ENCODE data around the gene PDGFD. TPM values are rescaled to one million over a fixed set of nuclear protein-coding genes. Genes with fewer than 3 reads are reported as not detected.

Gene PDGFD
- total RNA-seq, 3 donors from 2014 or later (not counting 1 experiment from before 2014, with no cell fraction given), result 23.2 to 41.2 (median 33.1) TPM

DNA sequence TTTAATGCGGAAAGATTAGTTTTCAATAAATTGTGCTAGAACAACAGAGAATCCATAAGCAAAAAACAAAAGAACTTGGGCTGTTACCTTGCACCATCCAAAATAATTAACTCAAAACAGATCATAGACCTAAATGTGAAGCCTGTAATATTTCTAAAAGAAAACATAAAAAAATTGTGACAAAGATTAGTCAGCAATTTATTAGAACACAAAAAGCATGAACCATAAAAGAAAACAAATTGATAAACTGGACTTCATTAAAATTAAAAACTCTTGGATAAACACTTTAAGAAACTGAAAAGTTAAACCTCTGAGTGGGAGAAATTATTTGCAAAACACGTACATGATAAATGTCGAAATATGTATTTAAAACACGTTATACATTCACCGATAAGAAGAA is 106.0 kb downstream of the PDGFD start:
- Histone ChIP-seq H3K4me3 (ENCODE audit: low read length) (no peak overlapping the region), H3K36me3 (ENCODE audit: control insufficient read depth, insufficient read depth, low read length) (no peaks in the 10 kb centered on the region), H3K27ac (ENCODE audit: low read length) (no peak overlapping the region), H3K27me3 (ENCODE audit: control insufficient read depth, insufficient read depth, low read length) (no peaks in the 10 kb centered on the region), H3K4me1 (ENCODE audit: control insufficient read depth, insufficient read depth, low read length) (no peaks in the 10 kb centered on the region), H3K9me3 (ENCODE audit: control insufficient read depth, insufficient read depth, low read length) (no peaks in the 10 kb centered on the region)
- intact Hi-C loops (cut with micrococcal nuclease), result no loop called here
- H3K36me3 Mint-ChIP-seq, result no peaks in the 10 kb centered on the region
- H3K27ac Mint-ChIP-seq, result no peak overlapping the region
- no peak for DNase-seq
- 80% methylated on average over 1 of the region's 5 CpGs for WGBS (ENCODE audit: insufficient coverage)
- H3K4me3 Mint-ChIP-seq, result no peak overlapping the region
- ATAC-seq, result no peak
- peaks cover 40 to 42% of the 10 kb centered on the region in 2 donors for H3K4me1 Mint-ChIP-seq
- no peaks in the 10 kb centered on the region for H3K27me3 Mint-ChIP-seq (ENCODE audit: low read depth in 2 of 2)
- TF ChIP-seq, protein P1, sequence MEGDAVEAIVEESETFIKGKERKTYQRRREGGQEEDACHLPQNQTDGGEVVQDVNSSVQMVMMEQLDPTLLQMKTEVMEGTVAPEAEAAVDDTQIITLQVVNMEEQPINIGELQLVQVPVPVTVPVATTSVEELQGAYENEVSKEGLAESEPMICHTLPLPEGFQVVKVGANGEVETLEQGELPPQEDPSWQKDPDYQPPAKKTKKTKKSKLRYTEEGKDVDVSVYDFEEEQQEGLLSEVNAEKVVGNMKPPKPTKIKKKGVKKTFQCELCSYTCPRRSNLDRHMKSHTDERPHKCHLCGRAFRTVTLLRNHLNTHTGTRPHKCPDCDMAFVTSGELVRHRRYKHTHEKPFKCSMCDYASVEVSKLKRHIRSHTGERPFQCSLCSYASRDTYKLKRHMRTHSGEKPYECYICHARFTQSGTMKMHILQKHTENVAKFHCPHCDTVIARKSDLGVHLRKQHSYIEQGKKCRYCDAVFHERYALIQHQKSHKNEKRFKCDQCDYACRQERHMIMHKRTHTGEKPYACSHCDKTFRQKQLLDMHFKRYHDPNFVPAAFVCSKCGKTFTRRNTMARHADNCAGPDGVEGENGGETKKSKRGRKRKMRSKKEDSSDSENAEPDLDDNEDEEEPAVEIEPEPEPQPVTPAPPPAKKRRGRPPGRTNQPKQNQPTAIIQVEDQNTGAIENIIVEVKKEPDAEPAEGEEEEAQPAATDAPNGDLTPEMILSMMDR (IDR thresholded peaks at IDR 0.05), result no peak
- H3K9me3 Mint-ChIP-seq, result no peaks in the 10 kb centered on the region

DNA sequence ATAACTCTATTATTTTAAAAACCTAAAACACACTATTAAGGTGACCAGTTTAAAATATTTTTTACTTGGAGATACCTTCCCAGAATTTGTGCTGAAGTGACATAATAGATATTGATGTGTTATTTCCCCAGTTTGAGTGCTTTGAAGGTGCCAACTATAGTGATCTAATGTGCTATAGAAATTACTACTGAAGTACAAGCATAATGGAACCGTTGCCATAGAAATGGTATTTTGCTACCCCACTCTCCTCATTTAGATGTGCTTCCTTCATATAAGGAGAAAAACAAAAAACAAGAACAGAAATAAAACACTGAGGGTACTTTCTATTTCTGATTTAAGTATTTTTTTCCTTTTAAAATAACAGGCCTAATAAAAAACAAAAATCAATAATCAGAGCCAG is 108.4 kb downstream of the PDGFD start:
- H3K27me3 ChIP-seq (ENCODE audit: control insufficient read depth, insufficient read depth, low read length), result no peaks in the 10 kb centered on the region
- intact Hi-C loops (cut with micrococcal nuclease), result no loop called here
- TF ChIP-seq, protein P1 (IDR thresholded peaks at IDR 0.05), result no peak
- H3K9me3 ChIP-seq (ENCODE audit: control insufficient read depth, insufficient read depth, low read length), result no peaks in the 10 kb centered on the region
- Mint-ChIP-seq H3K27ac (no peak overlapping the region), H3K27me3 (ENCODE audit: low read depth in 2 of 2) (no peaks in the 10 kb centered on the region), H3K4me1 (peaks cover 26 to 28% of the 10 kb centered on the region in 2 donors), H3K4me3 (no peak overlapping the region), H3K9me3 (no peaks in the 10 kb centered on the region), H3K36me3 (no peaks in the 10 kb centered on the region)
- H3K36me3 ChIP-seq (ENCODE audit: control insufficient read depth, insufficient read depth, low read length), result no peaks in the 10 kb centered on the region
- no peak for DNase-seq
- no CpG with 5 or more reads among the region's 1 CpG for WGBS (ENCODE audit: insufficient coverage)
- no peak overlapping the region for H3K4me3 ChIP-seq (ENCODE audit: low read length)
- H3K27ac ChIP-seq (ENCODE audit: low read length), result no peak overlapping the region
- no peaks in the 10 kb centered on the region for H3K4me1 ChIP-seq (ENCODE audit: control insufficient read depth, insufficient read depth, low read length)
- no peak for ATAC-seq

DNA sequence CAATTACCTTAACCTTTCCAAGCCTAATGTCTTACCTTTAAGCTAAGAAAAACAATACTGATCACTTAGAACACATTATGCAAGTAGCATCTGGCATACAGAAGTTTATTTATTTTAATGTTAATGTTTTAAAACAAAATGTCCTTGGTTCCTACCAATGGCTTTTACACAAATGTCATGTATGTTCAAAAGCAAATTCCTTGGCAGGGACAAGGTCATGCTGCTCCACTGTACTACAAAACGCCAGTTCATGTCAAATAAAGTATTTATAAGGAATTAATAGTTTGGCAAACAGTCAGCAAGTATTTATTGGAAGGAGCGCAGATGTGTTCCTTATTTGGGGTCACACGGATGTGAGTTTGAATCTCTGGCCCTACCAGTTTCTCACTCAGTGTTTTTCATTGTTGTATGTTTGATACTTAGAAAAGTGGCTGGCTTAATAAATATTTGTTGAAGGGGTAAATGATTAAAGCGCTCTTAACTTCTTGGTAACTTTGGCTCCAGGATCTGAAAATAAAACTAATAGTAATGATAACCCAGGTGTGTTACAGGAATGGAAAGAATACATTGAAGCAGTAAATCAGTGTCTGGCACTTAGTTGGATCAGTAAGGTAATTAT is 108.9 kb downstream of the PDGFD start:
- Mint-ChIP-seq H3K9me3 (no peaks in the 10 kb centered on the region), H3K27me3 (ENCODE audit: low read depth in 2 of 2) (no peaks in the 10 kb centered on the region), H3K36me3 (no peaks in the 10 kb centered on the region), H3K4me3 (no peak overlapping the region), H3K4me1 (peaks cover 20 to 22% of the 10 kb centered on the region in 2 donors), H3K27ac (no peak overlapping the region)
- Histone ChIP-seq H3K36me3 (ENCODE audit: control insufficient read depth, insufficient read depth, low read length) (no peaks in the 10 kb centered on the region), H3K4me3 (ENCODE audit: low read length) (no peak overlapping the region), H3K27ac (ENCODE audit: low read length) (no peak overlapping the region), H3K9me3 (ENCODE audit: control insufficient read depth, insufficient read depth, low read length) (no peaks in the 10 kb centered on the region), H3K4me1 (ENCODE audit: control insufficient read depth, insufficient read depth, low read length) (no peaks in the 10 kb centered on the region), H3K27me3 (ENCODE audit: control insufficient read depth, insufficient read depth, low read length) (no peaks in the 10 kb centered on the region)
- DNase-seq (no peak), ATAC-seq (no peak)
- 99% methylated on average over 4 of the region's 4 CpGs for WGBS (ENCODE audit: insufficient coverage)
- TF ChIP-seq, protein P1 (IDR thresholded peaks at IDR 0.05), result no peak
- intact Hi-C loops (cut with micrococcal nuclease), result no loop called here

All from natural killer cell (primary cell).